ENCODE results near the gene CREB5.
"Not testable (repeated sequence)": the region's sequence is repeated elsewhere in the genome, so short reads cannot be mapped to it uniquely, and the experiment has no call there.

CREB5 gene, protein sequence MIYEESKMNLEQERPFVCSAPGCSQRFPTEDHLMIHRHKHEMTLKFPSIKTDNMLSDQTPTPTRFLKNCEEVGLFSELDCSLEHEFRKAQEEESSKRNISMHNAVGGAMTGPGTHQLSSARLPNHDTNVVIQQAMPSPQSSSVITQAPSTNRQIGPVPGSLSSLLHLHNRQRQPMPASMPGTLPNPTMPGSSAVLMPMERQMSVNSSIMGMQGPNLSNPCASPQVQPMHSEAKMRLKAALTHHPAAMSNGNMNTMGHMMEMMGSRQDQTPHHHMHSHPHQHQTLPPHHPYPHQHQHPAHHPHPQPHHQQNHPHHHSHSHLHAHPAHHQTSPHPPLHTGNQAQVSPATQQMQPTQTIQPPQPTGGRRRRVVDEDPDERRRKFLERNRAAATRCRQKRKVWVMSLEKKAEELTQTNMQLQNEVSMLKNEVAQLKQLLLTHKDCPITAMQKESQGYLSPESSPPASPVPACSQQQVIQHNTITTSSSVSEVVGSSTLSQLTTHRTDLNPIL

GRCh38 chr7:28411876-28412662 is at the start of gene CREB5:
CREB5 (plus strand) TSS chr7:28412518; CDS start chr7:28412915, 397 bp downstream.
- DNase-seq (ENCODE audit: low spot score) = no peak

- no peak for DNase-seq (ENCODE audit: low spot score)
Observed at GRCh38 chr7:28362812-28363211, 49.5 kb upstream of the CREB5 start.

- peak; percentile 13 for DNase-seq (ENCODE audit: low spot score)
Observed at GRCh38 chr7:28364082-28364481, 48.2 kb upstream of the CREB5 start.

- no peak for DNase-seq (ENCODE audit: low spot score)
Observed at GRCh38 chr7:28369523-28369922, 42.8 kb upstream of the CREB5 start.

- no peak for DNase-seq (ENCODE audit: low spot score)
Observed at GRCh38 chr7:28371846-28372245, 40.5 kb upstream of the CREB5 start.

- DNase-seq (ENCODE audit: low spot score) = no peak
Observed at GRCh38 chr7:28373990-28374389, 38.3 kb upstream of the CREB5 start.

DNA sequence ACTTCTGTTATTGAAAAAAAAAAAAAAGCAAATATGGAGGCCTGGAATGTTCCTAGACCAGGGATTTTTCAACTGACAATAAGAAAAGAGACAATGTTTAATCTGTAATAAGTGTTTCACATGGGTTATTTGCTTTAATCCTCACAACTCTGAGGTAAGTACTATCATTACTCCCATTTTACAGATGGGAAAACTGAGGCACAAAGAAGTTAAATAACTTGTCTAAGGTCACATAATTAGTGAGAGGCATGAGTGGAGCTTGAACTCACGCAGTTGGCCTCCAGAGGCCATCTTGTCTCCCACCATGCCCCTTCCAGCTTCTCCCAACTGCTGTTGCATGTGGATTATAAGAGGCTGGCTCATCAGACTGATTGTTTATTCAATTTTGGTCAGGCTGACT is 36.6 kb upstream of the CREB5 start:
- DNase-seq (ENCODE audit: low spot score) = no peak

GRCh38 chr7:28376634-28377033 is 35.7 kb upstream of the CREB5 start:
- DNase-seq (ENCODE audit: low spot score) = no peak

- DNase-seq (ENCODE audit: low spot score) = no peak
Observed at GRCh38 chr7:28378574-28379149, 33.7 kb upstream of the CREB5 start.

DNA sequence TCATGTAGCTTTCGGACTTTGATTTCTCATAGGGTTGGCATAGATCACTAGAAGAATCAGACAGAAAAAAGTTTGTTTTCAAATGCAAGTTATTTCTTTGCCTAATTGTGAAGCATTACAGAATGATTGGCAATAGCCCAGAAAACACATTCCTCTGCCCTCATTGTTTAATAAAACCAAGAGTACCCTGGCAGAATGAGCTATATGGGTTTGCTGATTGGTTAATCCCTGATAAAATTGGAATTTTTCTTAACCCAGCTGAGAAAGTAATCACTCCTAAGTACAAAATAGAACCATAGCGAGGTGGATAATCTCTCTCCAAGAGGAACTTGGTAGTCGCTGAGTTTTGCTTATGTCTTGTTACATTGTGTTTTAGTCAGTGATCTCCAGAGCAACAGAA is 30.9 kb upstream of the CREB5 start:
- DNase-seq (ENCODE audit: low spot score) = no peak

DNA sequence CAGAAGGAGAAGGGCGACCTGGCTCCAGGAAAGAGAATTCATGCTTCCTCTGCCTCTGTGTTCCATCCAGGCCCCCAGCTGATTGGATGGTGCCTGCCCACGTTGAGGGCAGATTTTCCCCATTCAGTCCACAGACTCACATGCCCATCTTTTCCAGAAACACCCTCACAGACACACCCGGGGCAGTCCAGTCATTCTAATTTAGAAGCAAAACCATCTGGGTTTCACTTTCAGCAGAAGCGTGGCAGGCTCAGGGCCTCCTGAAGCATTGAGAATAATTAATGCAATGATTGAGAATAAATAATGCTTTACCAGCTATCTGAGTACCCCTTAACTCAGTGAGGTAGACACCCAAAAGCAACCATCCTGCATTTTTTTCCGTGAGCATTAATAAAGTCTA is 30.2 kb upstream of the CREB5 start:
- no peak for DNase-seq (ENCODE audit: low spot score)

- no peak for DNase-seq (ENCODE audit: low spot score)
Observed at GRCh38 chr7:28383975-28384374, 28.3 kb upstream of the CREB5 start.

- DNase-seq (ENCODE audit: low spot score) = peak; percentile 44
Observed at GRCh38 chr7:28389504-28390395, 22.6 kb upstream of the CREB5 start.

DNA sequence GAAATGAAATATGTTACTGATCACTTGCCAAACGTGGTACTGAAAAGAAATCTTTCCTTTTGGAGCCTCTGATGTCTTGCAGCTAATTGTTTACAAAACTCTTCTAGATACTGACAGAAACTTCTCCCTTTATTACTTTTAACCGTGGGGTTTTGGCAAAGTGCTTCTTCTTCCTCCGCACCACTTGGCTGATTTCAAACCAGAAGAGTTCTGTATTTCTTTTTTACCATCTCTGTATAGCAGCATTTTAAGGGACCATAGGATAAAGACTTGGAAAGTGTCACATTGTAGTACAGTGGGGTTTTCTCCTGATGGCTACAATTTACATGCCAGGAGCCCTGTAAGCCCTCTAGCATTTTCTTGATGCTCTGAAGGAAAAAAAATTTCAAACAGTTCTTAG is 21.9 kb upstream of the CREB5 start:
- DNase-seq (ENCODE audit: low spot score) = no peak

DNA sequence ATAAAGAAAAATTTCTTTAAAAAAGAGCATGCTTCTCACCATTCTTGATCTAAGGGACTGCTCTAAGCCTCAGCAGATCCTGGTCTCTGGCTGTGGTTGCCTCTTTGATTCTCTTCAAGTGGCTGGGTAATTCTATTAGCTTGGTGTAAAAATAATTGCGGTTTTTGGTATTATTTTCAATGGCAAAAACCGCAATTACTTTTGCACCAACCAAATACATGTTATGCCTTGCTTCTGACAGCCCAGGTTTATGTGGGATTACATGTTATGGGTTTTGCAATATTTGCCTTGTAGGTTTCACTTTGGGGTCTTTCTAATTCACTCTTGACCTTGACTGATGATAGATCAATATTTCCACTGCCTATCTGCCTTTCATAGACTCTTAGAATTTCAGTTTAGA is 20.0 kb upstream of the CREB5 start:
- DNase-seq (ENCODE audit: low spot score) = no peak

DNA sequence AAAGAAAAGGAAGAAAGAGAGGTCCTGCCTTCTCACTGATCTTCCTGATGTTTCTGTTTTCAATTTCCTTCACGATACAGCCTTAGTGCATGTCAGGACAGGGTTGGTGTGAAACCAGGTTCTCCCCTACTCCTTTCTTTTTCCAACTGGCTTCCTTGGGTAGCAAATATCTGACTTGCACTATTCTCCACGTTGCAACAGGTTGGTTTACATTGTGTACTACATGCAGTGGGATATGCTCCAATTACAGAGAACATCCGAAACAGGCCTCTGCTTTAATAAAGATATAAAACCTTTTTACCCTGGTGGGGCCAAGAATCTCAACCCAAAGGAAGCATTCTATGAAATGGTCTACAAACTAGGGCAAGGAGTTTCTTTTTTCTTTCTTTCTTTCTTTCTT is 16.9 kb upstream of the CREB5 start:
- DNase-seq (ENCODE audit: low spot score) = no peak

- DNase-seq (ENCODE audit: low spot score) = no peak
Observed at GRCh38 chr7:28395831-28396230, 16.5 kb upstream of the CREB5 start.

DNA sequence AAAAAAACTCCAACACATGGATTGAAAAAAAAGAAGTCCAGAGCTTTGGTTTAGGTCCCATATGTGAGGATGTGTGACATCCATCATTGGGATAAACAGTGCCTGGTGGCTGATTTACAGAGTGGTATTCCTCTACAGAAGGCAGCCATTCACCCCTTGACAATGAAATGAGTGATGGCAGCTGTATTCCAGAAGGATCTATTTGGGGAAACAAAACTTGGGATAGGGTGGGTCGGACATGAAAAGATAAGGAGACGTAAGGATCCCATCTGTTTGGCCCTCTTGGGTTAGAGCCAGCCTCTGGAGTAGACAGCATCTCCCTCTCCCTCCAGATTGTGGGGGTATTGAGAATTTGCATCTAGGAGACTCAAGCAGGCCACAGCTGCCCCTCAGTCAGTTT is 15.2 kb upstream of the CREB5 start:
- DNase-seq (ENCODE audit: low spot score) = no peak

DNA sequence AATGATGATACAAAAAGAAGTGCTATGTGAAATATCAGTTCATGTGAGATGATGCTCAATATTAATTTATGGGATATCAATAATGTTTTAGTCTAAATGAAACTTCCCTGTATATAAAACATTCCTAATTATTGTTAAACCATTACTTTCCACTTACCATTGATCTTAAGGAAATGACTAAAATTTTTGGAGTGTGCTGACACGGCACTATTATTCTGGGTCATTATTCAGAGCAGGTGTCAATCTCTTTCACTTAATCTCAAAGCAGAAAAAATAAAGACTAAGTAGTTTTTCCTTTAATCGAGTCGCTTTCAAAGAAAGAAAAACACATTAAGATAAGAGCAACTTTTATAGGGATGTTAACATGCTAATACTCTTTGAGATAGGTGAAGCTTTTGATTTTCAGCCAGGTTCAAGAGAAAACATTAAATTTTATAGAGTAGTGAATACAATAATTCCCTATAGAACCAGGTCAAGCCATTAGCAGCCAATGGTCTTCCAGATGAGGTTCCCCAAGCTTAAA is 11.4 kb upstream of the CREB5 start:
- DNase-seq (ENCODE audit: low spot score) = no peak

DNA sequence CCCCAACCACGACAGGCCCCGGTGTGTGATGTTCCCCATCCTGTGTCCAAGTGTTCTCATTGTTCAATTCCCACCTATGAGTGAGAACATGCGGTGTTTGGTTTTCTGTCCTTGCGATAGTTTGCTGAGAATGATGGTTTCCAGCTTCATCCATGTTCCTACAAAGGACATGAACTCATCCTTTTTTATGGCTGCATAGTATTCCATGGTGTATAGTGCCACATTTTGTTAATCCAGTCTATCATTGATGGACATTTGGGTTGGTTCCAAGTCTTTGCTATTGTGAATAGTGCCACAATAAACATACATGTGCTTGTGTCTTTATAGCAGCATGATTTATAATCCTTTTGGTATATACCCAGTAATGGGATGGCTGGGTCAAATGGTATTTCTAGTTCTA is 10.8 kb upstream of the CREB5 start:
- not testable (repeated sequence) for DNase-seq (ENCODE audit: low spot score)

DNA sequence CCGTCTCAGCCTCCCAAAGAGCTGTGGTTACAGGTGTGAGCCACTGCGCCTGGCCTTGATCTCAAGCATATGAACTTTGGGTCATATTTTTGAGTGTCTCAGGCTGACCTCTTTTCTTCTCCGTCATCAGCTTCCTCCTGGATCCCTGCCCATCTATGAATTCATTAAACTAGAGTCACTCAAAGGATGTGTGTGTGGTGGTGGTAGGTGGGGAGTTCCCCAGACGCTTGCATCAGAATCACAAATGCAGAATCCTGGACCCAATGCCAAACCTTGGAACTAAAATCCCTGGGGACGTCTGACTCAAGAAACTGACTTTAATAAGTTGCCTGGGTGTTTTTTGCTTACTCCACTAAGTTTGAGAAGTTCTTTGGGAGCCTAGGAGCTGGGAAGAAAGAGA is 6.7 kb upstream of the CREB5 start:
- no peak for DNase-seq (ENCODE audit: low spot score)

DNA sequence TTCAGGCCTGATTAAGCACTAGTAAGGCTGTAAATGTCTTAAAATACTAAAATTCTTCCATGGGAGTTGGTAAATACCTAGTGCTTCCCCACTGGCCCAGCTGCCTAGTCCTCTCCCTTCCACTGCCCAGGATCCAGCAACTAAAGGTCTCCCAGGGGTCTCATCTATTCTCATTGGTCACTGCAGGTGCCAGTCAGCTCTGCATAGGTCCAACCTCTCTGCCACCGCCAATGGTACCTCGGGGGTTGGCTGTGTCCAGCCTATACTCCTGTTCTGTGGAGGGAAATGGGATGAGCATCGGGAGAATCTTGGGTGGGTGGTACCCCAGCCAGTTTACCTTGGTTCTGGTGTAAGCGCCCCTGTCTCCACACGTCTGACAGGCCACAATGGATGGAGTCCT is 6.1 kb upstream of the CREB5 start:
- no peak for DNase-seq (ENCODE audit: low spot score)

Data from hematopoietic multipotent progenitor cell treated with erythropoietin and hydrocortisone succinate and interleukin-3 and kit ligand, for 17 days (in vitro differentiated cells).